NCI-H446 (cell line): Measurements from ENCODE around the gene MACO1.

Source experiments
- DNase-seq, 2 experiments: peaks; one replicate each; lab custom pipeline; 2025; lab: John Stamatoyannopoulos, UW

MACO1 gene

DNA sequence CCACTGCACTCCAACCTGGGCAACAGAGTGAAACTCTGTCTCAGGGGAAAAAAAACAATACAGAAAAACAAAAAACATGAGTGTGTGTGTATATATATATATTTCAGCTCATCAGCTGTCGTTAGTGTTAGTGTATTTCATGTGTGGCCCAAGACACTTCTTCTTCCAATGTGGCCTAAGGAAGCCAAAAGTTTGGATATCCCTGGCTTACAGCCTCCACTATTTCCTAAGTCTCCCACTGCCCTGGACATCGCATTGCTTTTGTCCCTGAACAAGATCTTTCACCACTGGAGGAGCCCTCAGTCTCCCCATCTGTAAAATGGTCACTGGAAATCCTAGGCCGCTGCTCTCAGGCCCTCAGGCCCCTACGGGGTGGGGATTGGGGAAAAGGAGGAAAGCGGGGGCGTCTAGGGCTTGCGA lies 112.3 kb downstream of the MACO1 start:
- no peak for DNase-seq

DNA sequence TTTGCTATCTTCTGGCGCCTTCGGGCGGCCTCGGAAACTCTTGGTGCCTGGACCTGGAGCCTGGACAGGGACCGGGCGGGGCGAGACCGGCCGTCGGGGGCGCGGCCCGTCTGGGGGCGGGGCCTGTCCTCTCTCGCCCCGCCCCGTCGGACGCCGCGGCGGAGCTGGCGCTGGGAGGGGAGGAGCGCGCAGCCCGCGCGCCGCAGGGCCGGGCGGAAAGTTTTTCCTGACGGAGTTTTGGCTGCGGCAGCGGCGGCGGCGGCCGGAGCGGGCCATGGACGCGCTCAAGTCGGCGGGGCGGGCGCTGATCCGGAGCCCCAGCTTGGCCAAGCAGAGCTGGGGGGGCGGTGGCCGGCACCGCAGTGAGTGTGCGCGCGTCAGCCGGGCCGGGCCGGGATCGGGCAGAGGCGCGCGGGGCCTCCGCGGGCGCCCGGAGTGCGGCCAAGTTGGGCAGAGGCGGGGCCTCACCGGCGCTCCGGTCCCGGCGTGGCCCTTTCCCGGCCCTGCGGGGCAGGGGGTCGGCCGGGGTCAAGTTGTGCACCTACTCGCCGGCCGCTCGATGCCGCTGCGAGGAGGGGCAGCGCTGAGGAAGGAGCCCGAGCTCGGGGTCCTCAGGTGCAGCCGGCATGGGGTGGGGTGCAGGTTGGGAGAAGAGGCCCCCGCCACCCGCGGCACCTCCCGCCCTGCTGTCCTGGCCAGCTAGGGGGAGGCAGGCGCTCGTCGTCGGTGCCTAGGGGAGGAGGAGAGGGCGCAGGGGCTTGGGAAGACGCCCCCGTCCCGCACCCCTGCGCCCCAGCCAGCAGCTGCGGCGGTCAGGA lies 112.9 kb downstream of the MACO1 start, which contains the start of gene LDLRAP1:
Gene LDLRAP1, plus strand, starts transcription at position 182 of the 818 bp plus-strand sequence. Its CDS starts 93 bp downstream, at position 275.
- peak in 1 of 2 experiments; percentile 84 for DNase-seq

DNA sequence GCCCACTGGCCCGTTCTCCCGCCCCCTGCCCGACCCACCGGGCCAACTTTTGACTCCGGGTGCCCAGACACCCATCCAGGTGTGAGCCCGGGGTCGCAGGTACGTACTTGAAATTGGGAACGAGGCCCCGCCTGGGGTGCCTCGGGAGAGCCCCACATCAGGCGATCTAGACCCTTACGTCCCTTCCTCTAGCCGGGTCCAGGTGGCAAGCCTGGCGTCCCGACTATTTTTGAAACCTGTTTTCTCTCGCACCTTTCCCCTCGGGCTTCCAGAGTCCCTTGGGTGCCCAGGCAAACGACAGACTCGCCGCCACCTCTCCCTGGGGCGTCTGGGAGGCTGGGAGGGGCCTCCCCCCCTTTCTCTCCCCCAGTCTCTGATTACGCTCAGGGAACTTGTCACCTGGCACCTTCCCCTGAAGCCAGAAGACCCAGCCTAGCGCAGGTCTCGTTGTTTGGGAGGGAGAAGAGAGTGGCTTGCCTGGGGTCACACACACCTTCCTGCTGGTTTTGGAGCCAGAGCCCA lies 113.6 kb downstream of the MACO1 start:
- no peak for DNase-seq

DNA sequence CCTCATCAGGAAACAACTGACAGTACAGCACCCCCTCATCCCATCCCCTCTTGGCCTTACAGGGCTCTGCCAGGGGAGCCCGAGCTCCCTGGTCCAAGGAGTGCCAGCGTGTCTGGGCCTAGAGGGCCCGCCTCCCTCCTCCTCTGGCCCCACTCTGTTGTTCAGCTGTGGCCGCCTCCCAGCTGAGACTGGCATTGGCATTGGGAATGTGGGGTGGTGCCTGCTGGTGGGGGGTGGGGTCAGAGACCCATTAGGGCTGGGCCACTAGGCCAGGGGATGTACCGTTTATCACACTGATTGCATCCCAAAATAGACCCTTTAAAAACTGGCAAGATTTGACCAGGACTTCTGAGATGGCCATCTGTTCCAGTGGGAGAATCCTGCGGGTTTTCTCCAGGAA lies 114.1 kb downstream of the MACO1 start:
- DNase-seq = peak in 1 of 2 experiments; percentile 15

DNA sequence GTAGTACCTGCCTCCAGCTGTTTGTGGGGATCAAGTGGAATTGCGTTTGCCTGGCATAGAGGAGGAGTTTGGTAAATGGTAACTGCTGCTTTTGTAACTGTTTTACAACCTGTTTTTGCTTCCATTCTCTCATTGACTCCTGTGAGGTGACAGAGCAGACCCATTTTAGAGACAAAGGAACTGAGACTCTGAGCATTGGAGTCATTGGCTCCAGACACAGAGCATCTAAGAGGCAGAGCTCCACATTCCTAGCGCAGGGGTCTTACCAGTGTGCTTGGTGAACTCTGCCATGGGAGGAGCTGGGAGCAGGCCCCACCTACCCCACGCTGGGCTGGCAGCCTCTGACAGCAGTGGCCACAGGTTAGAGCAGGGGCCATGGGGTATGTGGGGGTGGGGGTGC lies 115.1 kb downstream of the MACO1 start:
- no peak for DNase-seq

DNA sequence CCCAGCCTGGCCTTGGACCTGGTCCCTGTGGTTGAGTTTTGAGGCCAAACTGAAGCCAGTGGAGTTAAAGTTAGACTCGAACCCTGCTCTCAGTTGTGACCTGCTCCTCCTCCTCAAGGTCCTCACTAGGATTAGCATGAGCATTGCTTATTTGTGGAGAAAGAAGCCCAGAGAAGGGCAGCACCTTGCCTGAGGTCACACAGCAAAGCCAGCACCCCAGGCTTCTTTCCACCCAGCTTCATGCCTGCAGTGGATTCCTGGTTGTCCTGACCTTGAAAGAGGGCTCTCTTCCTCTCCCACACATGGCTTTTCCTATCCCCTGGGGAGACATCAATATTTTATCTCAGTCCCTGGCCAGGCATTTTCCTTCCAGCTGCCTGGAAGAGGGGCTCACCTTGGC lies 115.5 kb downstream of the MACO1 start:
- DNase-seq = no peak

DNA sequence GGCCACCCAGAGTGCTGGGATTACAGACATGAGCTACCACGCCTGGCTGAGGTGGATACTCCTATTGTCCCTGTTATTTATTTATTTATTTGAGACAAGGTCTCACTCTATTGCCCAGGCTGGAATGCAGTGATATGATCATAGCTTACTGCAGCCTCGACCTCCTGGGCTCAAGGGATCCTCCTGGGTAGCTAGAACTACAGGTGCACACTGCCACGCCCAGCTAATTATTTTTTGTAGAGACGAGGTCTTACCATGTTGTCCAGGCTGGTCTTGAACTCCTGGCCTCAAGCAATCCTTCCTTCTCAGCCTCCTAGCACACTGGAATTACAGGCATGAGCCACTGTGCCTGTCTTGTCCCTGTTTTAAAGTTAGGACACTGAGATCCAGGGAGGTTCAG lies 117.9 kb downstream of the MACO1 start:
- no peak for DNase-seq

DNA sequence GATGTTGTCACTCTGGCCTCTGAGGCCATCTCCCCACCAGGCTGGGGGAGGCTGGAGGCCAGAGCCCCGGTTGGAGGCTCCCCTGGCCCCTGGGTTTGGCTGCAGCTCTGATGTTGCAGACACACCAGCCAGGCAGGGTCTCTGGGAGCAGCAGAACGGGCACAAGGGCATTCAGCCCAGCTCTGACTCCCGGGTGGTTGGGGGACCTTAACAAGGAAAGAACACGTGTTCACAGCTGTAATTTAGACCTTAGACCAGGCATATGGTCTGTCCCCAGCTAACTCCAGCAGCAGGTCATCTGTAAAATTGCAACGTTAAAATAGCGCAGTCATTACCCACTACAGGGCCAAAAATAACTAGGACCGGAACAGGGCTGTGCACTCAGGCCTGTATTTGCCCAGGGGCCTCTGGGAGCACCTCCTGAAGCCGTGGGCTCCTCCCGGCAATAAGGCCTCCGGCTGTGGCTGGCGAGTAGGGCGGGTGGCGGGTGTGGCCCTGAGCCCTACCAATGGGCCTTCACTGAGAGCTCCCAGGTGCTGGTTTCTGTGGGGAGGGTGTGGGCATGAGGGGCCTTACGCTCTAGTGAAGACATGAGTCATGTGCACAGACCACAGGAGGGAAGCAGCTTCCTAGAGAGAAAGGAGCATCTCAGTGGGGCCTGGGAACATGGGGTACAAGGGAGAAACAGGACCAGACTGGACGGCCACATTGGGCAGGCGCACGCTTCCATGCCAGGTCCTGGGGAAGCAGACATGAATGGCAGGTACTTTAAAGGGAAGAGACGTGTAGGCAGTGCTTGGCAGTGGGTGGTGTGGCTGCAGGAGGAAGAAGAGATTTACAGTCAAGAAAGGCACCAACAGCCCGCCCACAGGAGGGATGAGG lies 118.8 kb downstream of the MACO1 start:
- no peak for DNase-seq
